Endothelial cell of umbilical vein (primary cell): Measurements from ENCODE around the gene SP140. TPM values are rescaled to one million over a fixed set of nuclear protein-coding genes. Genes with fewer than 3 reads are reported as not detected.

Experiments used
- BruUV-seq: library from RNA; stranded (reverse); fragments of 400-500 nt; replicated peaks from 2 replicates; lab custom pipeline; 2021; lab: Mats Ljungman, UMichigan
- CTCF ChIA-PET: fragments of 300-600, 350-600 bp; sonication (Branson Sonifier 250); formaldehyde crosslinking; loops from one replicate; lab custom pipeline; 2021; ENCODE audit warnings: antibody characterized with exemption, inconsistent platforms; lab: Charles Lee
- POLR2A ChIA-PET: fragments of 300-600, 350-600 bp; sonication (Branson Sonifier 250); formaldehyde crosslinking; loops from one replicate; lab custom pipeline; 2021; ENCODE audit warnings: antibody characterized with exemption, inconsistent platforms; lab: Charles Lee
- DNase-seq: peaks from one replicate; pipeline ENCODE4 v3.0.0-alpha.2; 2011; ENCODE audit warnings: low read depth, low spot score
- FAIRE-seq: peaks from 2 replicates; lab custom pipeline; 2011; peaks lifted over from hg19 to GRCh38; lab: Jason Lieb, UNC
- H2AFZ ChIP-seq: 2 replicates; pipeline ENCODE4 v1.6.0; 2012; ENCODE audit warnings: low read depth, low read length, control low read depth, inconsistent platforms
- H3K27ac ChIP-seq: 2 replicates; pipeline ENCODE4 v1.5.1; 2011; ENCODE audit warnings: low read depth, mild to moderate bottlenecking, control low read depth, low read length, moderate library complexity; ENCODE audit not compliant: insufficient read depth
- H3K27me3 ChIP-seq, 2 experiments: 2 replicates each; pipeline versions ENCODE4 v1.6.0 to v1.6.1; 2011; ENCODE audit warnings: low read length in 2 of 2, mixed read lengths in 1 of 2; ENCODE audit not compliant: control insufficient read depth in 2 of 2, insufficient read depth in 2 of 2
- H3K36me3 ChIP-seq, 2 experiments: 2 replicates in 1 of 2; 3 replicates in 1 of 2; pipeline ENCODE4 v1.5.1; 2011; ENCODE audit warnings: low read length in 2 of 2, mild to moderate bottlenecking in 1 of 2, moderate library complexity in 1 of 2; ENCODE audit not compliant: control insufficient read depth in 2 of 2, insufficient read depth in 2 of 2; ENCODE audit errors: extremely low read depth in 1 of 2
- H3K4me1 ChIP-seq: 3 replicates; pipeline ENCODE4 v1.5.1; 2011; ENCODE audit warnings: mild to moderate bottlenecking, low read length; ENCODE audit not compliant: control insufficient read depth, insufficient read depth; ENCODE audit errors: extremely low read depth
- H3K4me2 ChIP-seq: 2 replicates; pipeline ENCODE4 v1.6.1; 2011; ENCODE audit warnings: low read length, control low read depth, mixed read lengths; ENCODE audit not compliant: insufficient read depth
- H3K4me3 ChIP-seq, 3 experiments: fragments of 200-600 bp in 1 of 3; sonication (generic), shearing (Covaris generic) in 1 of 3; replicated peaks in 1 of 3; 2 replicates each; pipeline ENCODE4 v1.5.1; 2011 to 2016; ENCODE audit warnings: control low read depth in 3 of 3, low read length in 3 of 3, mild to moderate bottlenecking in 2 of 3, inconsistent platforms in 1 of 3, low read depth in 1 of 3, moderate library complexity in 1 of 3; ENCODE audit not compliant: insufficient read depth in 1 of 3
- H3K79me2 ChIP-seq: 2 replicates; pipeline ENCODE4 v1.6.0; 2012; ENCODE audit warnings: low read length, inconsistent platforms; ENCODE audit not compliant: control insufficient read depth, insufficient read depth
- H3K9ac ChIP-seq: replicated peaks from 2 replicates; pipeline ENCODE3; 2011; ENCODE audit warnings: low read length, control low read depth; ENCODE audit not compliant: insufficient read depth; ENCODE audit errors: extremely low read depth
- H3K9me1 ChIP-seq: replicated peaks from 3 replicates; pipeline ENCODE4 v1.6.0; 2011; ENCODE audit warnings: mild to moderate bottlenecking, low read length; ENCODE audit not compliant: control insufficient read depth, insufficient read depth; ENCODE audit errors: extremely low read depth
- H3K9me3 ChIP-seq: replicated peaks from 2 replicates; pipeline ENCODE4 v1.5.1; 2012; ENCODE audit warnings: low read length, inconsistent platforms; ENCODE audit not compliant: control insufficient read depth, insufficient read depth
- H4K20me1 ChIP-seq: replicated peaks from 2 replicates; pipeline ENCODE3; 2011; ENCODE audit warnings: mild to moderate bottlenecking, low read length; ENCODE audit not compliant: control insufficient read depth, insufficient read depth; ENCODE audit errors: extremely low read depth
- EZH2 ChIP-seq: IDR thresholded peaks from 2 replicates; pipeline ENCODE4 v1.6.1; 2012; ENCODE audit warnings: borderline replicate concordance, low read depth, mild to moderate bottlenecking, moderate library complexity, low read length, inconsistent platforms; ENCODE audit not compliant: severe bottlenecking
- FOS ChIP-seq: IDR thresholded peaks from 2 replicates; pipeline ENCODE4 v1.6.1; 2011; ENCODE audit warnings: mild to moderate bottlenecking, low read length, moderate library complexity, borderline replicate concordance; ENCODE audit not compliant: insufficient read depth
- GATA2 ChIP-seq: IDR thresholded peaks from 2 replicates; pipeline ENCODE4 v1.7.0; 2011; ENCODE audit warnings: low read depth, mild to moderate bottlenecking, moderate library complexity, mixed read lengths, low read length; ENCODE audit not compliant: insufficient read length, insufficient read depth
- JUN ChIP-seq: IDR thresholded peaks from 2 replicates; pipeline ENCODE4 v1.6.1; 2011; ENCODE audit warnings: borderline replicate concordance, low read depth; ENCODE audit not compliant: insufficient read length, insufficient read depth
- MYC ChIP-seq: IDR thresholded peaks from one replicate; pipeline ENCODE4 v1.6.1; 2011; ENCODE audit warnings: mild to moderate bottlenecking, low read depth, low read length
- POLR2A ChIP-seq: IDR thresholded peaks from 2 replicates; pipeline ENCODE4 v1.6.1; 2012; ENCODE audit warnings: low read depth, mild to moderate bottlenecking, control low read depth, low read length
- POLR2AphosphoS5 ChIP-seq: IDR thresholded peaks from 2 replicates; pipeline ENCODE4 v1.6.1; 2012; ENCODE audit warnings: low read depth, mild to moderate bottlenecking, control low read depth, low read length, moderate library complexity; ENCODE audit not compliant: insufficient read depth
- dilution Hi-C: fragments of 300-500 bp; cut with MboI; formaldehyde crosslinking; loops from one replicate; pipeline ENCODE4 v1.15.0; 2019; ENCODE audit warnings: low sequenced_read_pairs; ENCODE audit not compliant: extremely low pct_ligation_motif_present
- intact Hi-C: fragments of 100-400 bp; cut with micrococcal nuclease; formaldehyde crosslinking; loops from one replicate; pipeline ENCODE4 v1.10.0; 2022
- polyA plus RNA-seq, 4 experiments: library from polyadenylated mRNA; depleted of rRNA in 3 of 4; stranded (reverse) in 3 of 4; unstranded in 1 of 4; fragments of >200 nt; gene quantifications; 2 replicates each; pipeline versions ENCODE4 v1.2.1 to v1.2.3, GENCODE V29; 2011 to 2012; ENCODE audit warnings: missing spikeins in 1 of 4
- total RNA-seq: library from RNA; stranded (reverse); gene quantifications from 2 replicates; pipeline ENCODE4 v1.2.3, GENCODE V29; 2021
- TF ChIP-seq, protein P1 (sequence below): IDR thresholded peaks from 2 replicates; pipeline ENCODE4 v1.6.1; 2011; ENCODE audit not compliant: insufficient read depth, insufficient read length
- TF ChIP-seq, protein P2 (sequence below), 2 donors: IDR thresholded peaks; 1 replicate in 1 of 2; 2 replicates in 1 of 2; pipeline ENCODE4 v1.5.1; 2011; ENCODE audit warnings: low read length in 2 of 2, mild to moderate bottlenecking in 2 of 2, moderate library complexity in 2 of 2, control low read depth in 1 of 2, inconsistent platforms in 1 of 2, low read depth in 1 of 2; ENCODE audit not compliant: insufficient read depth in 1 of 2; ENCODE audit errors: extremely low read depth in 1 of 2

Gene SP140
- total and polyA plus RNA-seq, 2 donors (not counting 3 experiments of a cell fraction or from before 2014, with no cell fraction given): not detected

DNA sequence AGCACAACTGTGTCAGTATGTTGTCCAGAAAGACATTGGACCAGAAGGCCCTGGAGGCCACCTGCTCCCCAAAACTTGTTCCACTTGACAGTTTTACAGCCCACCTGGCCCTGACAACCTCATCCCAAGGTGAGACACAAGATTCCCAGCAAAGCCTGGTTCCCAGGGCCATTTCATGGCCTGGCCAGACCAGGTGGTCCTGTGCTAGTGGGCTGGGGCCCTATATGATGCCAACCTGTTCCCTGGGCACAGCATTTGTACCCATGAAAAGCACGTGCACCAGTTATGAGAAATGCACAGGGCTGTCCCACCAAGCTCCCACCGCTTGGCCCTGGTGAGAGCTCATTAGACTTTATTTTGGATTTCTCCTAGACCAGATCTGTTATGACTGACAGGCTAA is 95.5 kb downstream of the SP140 start:
- DNase-seq: no peak
- POLR2A ChIA-PET: no interaction called here
- Histone ChIP-seq H3K36me3 (no peaks in the 10 kb centered on the region), H3K79me2 (no peaks in the 10 kb centered on the region), H3K9ac (no peak overlapping the region), H3K4me3 (no peak overlapping the region), H3K27me3 (peaks cover 0 to 2% of the 10 kb centered on the region in 2 experiments), H3K9me1 (no peaks in the 10 kb centered on the region), H2AFZ (no peak overlapping the region), H4K20me1 (no peaks in the 10 kb centered on the region), H3K27ac (no peak overlapping the region), H3K4me1 (no peaks in the 10 kb centered on the region), H3K9me3 (no peaks in the 10 kb centered on the region), H3K4me2 (no peak overlapping the region)
- TF ChIP-seq POLR2A (no peak), JUN (no peak), GATA2 (no peak), EZH2 (no peak), POLR2AphosphoS5 (no peak), FOS (no peak), MYC (no peak)
- TF ChIP-seq, protein P1, sequence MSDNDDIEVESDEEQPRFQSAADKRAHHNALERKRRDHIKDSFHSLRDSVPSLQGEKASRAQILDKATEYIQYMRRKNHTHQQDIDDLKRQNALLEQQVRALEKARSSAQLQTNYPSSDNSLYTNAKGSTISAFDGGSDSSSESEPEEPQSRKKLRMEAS: no peak
- TF ChIP-seq, protein P2, sequence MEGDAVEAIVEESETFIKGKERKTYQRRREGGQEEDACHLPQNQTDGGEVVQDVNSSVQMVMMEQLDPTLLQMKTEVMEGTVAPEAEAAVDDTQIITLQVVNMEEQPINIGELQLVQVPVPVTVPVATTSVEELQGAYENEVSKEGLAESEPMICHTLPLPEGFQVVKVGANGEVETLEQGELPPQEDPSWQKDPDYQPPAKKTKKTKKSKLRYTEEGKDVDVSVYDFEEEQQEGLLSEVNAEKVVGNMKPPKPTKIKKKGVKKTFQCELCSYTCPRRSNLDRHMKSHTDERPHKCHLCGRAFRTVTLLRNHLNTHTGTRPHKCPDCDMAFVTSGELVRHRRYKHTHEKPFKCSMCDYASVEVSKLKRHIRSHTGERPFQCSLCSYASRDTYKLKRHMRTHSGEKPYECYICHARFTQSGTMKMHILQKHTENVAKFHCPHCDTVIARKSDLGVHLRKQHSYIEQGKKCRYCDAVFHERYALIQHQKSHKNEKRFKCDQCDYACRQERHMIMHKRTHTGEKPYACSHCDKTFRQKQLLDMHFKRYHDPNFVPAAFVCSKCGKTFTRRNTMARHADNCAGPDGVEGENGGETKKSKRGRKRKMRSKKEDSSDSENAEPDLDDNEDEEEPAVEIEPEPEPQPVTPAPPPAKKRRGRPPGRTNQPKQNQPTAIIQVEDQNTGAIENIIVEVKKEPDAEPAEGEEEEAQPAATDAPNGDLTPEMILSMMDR (IDR thresholded peaks at IDR 0.05; ENCODE audit: extremely low read depth in 1 of 2, insufficient read depth in 1 of 2, low read depth in 1 of 2, low read length in 2 of 2): no peak
- no peak for FAIRE-seq
- dilution Hi-C loops: no loop called here
- no TSS peak for BruUV-seq
- CTCF ChIA-PET: no interaction called here
- intact Hi-C loops: no loop called here
